ENCODE results near the gene ALOXE3.

Gene ALOXE3

GRCh38 chr17:8143581-8144400 is 25.5 kb upstream of the ALOXE3 start:
- ChIA-PET POLR2A (ENCODE audit: low non-redundant PET) (interaction anchor here (0.9 kb wide), 1 partner anchor 66 kb away, joined by 4 read pairs; the partner anchor contains the start of gene AURKB), CTCF (interaction anchor here (0.6 kb wide), 1 partner anchor 99 kb away, joined by 3 read pairs; no protein-coding TSS in a partner anchor)
- no peak for DNase-seq (ENCODE audit: low spot score)
- H3K27ac ChIP-seq = peak overlapping the region; percentile 98
- TF ChIP-seq, protein P1, sequence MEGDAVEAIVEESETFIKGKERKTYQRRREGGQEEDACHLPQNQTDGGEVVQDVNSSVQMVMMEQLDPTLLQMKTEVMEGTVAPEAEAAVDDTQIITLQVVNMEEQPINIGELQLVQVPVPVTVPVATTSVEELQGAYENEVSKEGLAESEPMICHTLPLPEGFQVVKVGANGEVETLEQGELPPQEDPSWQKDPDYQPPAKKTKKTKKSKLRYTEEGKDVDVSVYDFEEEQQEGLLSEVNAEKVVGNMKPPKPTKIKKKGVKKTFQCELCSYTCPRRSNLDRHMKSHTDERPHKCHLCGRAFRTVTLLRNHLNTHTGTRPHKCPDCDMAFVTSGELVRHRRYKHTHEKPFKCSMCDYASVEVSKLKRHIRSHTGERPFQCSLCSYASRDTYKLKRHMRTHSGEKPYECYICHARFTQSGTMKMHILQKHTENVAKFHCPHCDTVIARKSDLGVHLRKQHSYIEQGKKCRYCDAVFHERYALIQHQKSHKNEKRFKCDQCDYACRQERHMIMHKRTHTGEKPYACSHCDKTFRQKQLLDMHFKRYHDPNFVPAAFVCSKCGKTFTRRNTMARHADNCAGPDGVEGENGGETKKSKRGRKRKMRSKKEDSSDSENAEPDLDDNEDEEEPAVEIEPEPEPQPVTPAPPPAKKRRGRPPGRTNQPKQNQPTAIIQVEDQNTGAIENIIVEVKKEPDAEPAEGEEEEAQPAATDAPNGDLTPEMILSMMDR (conservative IDR thresholded peaks at IDR 0.05; ENCODE audit: low read depth) = no peak

- ChIA-PET POLR2A (ENCODE audit: low non-redundant PET) (interaction anchor here (0.9 kb wide), 1 partner anchor 67 kb away, joined by 4 read pairs; the partner anchor contains the start of gene AURKB), CTCF (no interaction called here)
- TF ChIP-seq, protein P1 (conservative IDR thresholded peaks at IDR 0.05; ENCODE audit: low read depth) = no peak
- DNase-seq (ENCODE audit: low spot score) = no peak
- peak overlapping the region; percentile 98 for H3K27ac ChIP-seq
Observed at GRCh38 chr17:8142887-8143580, 24.7 kb upstream of the ALOXE3 start.

DNA sequence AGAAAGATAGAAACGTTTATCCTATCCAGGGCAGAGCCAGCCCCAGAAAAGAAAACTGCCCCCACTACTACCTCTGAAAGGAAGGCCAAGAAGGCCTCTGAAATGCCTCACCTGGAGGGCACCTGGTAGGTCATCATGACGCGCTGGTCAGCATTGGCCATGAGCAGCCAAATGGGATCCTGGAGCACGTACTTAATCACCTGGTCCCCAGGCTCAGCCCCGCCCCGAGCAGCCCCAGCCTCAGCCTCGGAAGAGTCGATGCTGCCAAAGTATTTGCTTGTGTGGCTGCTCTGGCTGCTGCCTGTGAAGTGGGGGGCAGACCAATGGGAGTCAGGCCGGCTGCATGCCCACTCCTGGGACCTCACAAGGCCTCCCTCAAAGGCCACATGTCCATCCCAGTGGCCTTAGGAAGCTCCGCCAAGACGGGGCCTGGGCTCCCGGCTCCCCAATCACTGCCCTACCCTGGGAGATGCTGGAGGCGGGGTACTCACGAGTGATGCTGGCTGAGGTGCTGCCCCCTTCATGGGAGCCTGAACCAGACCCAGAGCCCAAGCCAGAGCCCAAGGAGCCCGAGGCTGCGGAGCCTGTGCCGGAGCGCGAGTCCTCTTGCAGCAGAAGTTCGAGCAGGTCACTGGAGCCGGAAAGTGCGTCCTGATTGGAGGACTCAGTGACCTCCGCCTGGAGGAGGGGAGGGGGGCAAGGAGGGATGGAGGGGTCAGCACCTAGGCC is 24.0 kb upstream of the ALOXE3 start:
- CTCF ChIA-PET = no interaction called here
- TF ChIP-seq, protein P1 (conservative IDR thresholded peaks at IDR 0.05; ENCODE audit: low read depth) = no peak
- DNase-seq (ENCODE audit: low spot score) = no peak
- peak overlapping the region; percentile 98 for H3K27ac ChIP-seq
- POLR2A ChIA-PET (ENCODE audit: low non-redundant PET) = no interaction called here

- DNase-seq (ENCODE audit: low spot score) = no peak
- POLR2A ChIA-PET (ENCODE audit: low non-redundant PET) = no interaction called here
- TF ChIP-seq, protein P1 (conservative IDR thresholded peaks at IDR 0.05; ENCODE audit: low read depth) = no peak
- peak overlapping the region; percentile 98 for H3K27ac ChIP-seq
- CTCF ChIA-PET = no interaction called here
Observed at GRCh38 chr17:8141741-8142140, 23.4 kb upstream of the ALOXE3 start.

DNA sequence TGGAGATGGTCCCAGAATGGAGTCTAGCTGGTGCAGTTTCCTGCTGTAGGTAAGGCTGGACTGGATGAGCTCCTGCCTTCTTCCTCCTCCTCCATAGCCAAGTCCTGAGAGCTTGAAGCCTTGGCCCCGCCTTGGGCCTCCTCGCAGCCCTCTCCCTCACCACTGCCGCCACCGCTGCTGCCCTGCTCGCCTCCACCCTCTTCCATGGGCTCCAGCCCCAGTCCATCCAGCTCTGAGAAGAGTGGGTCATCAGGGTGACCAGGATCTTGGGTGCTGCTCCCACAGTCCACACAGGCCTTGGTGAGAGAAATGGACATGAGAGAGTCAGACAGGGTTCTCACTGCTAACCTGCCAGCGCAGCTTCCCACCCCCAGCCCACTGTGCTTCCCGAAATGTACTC is 22.7 kb upstream of the ALOXE3 start:
- TF ChIP-seq, protein P1 (conservative IDR thresholded peaks at IDR 0.05; ENCODE audit: low read depth) = no peak
- no peak for DNase-seq (ENCODE audit: low spot score)
- CTCF ChIA-PET = no interaction called here
- H3K27ac ChIP-seq = peak overlapping the region; percentile 98
- POLR2A ChIA-PET (ENCODE audit: low non-redundant PET) = interaction anchor here (0.9 kb wide), 1 partner anchor 16 kb away, joined by 3 read pairs; no protein-coding TSS in a partner anchor
